SK-N-SH (cell line): ENCODE results near the gene PLA2G4E.

ENCODE experiments used
- EP300 ChIP-seq, 2 experiments: IDR thresholded peaks; 2 replicates each; pipeline versions ENCODE4 v1.4.0 to v1.6.1; 2012; ENCODE audit warnings: borderline replicate concordance in 1 of 2, low read depth in 1 of 2, low read length in 1 of 2
- EZH2phosphoT487 ChIP-seq: fragments of 200-600 bp; sonication (generic); IDR thresholded peaks from 2 replicates; pipeline ENCODE4 v1.6.1; 2017; ENCODE audit warnings: low read depth, mixed run types, mild to moderate bottlenecking, antibody characterized with exemption, moderate library complexity, borderline replicate concordance
- FOSL2 ChIP-seq: IDR thresholded peaks from 2 replicates; pipeline ENCODE4 v1.4.0; 2012; ENCODE audit warnings: low read depth, mild to moderate bottlenecking, moderate library complexity, borderline replicate concordance
- GABPA ChIP-seq: IDR thresholded peaks from 2 replicates; pipeline ENCODE4 v1.4.0; 2012; ENCODE audit warnings: low read depth, mild to moderate bottlenecking
- POLR2AphosphoS5 ChIP-seq: IDR thresholded peaks from 2 replicates; pipeline ENCODE4 v1.6.1; 2012; ENCODE audit warnings: low read depth, low read length
- RFX5 ChIP-seq: IDR thresholded peaks from 2 replicates; pipeline ENCODE4 v1.6.1; 2012; ENCODE audit warnings: mild to moderate bottlenecking, improper control_type of control experiment, low read length
- SIN3A ChIP-seq: IDR thresholded peaks from 2 replicates; pipeline ENCODE4 v1.6.1; 2012; ENCODE audit warnings: low read depth, mild to moderate bottlenecking, low read length, moderate library complexity, borderline replicate concordance
- TF ChIP-seq, protein P1 (sequence below): fragments of 200-600 bp; sonication (generic); IDR thresholded peaks from 2 replicates; pipeline ENCODE4 v1.6.1; 2017; ENCODE audit warnings: antibody characterized with exemption, mild to moderate bottlenecking, moderate library complexity
- TF ChIP-seq, protein P2 (sequence below): IDR thresholded peaks from 2 replicates; pipeline ENCODE4 v1.4.0; 2012; ENCODE audit warnings: low read depth, borderline replicate concordance
- TF ChIP-seq, protein P3 (sequence below): IDR thresholded peaks from 2 replicates; pipeline ENCODE4 v1.4.0; 2012; ENCODE audit warnings: low read depth, borderline replicate concordance

DNA sequence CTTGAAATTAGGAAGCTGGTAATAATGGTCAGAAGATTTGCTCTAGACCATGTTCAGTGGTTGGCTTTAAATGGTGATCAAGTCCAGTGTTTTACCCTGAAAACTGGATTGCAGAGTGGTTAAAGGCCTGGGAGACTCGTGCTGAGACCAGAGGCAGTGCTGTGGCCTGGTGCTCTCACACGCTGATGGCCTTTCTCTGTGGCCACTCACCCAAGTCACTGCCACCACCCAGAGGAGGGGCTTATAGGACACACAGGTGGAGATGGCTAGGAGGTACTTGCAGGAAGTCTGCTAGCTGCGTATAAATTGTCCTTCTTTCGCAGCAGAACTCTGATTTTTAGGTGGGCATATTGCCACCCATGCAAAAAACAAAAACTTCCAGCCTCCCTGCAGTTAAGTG lies 42.3 kb downstream of the PLA2G4E start:
- TF ChIP-seq, protein P1, sequence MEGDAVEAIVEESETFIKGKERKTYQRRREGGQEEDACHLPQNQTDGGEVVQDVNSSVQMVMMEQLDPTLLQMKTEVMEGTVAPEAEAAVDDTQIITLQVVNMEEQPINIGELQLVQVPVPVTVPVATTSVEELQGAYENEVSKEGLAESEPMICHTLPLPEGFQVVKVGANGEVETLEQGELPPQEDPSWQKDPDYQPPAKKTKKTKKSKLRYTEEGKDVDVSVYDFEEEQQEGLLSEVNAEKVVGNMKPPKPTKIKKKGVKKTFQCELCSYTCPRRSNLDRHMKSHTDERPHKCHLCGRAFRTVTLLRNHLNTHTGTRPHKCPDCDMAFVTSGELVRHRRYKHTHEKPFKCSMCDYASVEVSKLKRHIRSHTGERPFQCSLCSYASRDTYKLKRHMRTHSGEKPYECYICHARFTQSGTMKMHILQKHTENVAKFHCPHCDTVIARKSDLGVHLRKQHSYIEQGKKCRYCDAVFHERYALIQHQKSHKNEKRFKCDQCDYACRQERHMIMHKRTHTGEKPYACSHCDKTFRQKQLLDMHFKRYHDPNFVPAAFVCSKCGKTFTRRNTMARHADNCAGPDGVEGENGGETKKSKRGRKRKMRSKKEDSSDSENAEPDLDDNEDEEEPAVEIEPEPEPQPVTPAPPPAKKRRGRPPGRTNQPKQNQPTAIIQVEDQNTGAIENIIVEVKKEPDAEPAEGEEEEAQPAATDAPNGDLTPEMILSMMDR = no peak
- TF ChIP-seq, protein P2, sequence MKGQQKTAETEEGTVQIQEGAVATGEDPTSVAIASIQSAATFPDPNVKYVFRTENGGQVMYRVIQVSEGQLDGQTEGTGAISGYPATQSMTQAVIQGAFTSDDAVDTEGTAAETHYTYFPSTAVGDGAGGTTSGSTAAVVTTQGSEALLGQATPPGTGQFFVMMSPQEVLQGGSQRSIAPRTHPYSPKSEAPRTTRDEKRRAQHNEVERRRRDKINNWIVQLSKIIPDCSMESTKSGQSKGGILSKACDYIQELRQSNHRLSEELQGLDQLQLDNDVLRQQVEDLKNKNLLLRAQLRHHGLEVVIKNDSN = no peak
- TF ChIP-seq POLR2AphosphoS5 = no peak
- no peak for TF ChIP-seq EP300 (IDR thresholded peaks at IDR 0.05; ENCODE audit: borderline replicate concordance in 1 of 2, low read depth in 1 of 2, low read length in 1 of 2)
- TF ChIP-seq FOSL2 = no peak
- TF ChIP-seq RFX5 = no peak
- TF ChIP-seq EZH2phosphoT487 = no peak
- TF ChIP-seq SIN3A = no peak
- TF ChIP-seq, protein P3, sequence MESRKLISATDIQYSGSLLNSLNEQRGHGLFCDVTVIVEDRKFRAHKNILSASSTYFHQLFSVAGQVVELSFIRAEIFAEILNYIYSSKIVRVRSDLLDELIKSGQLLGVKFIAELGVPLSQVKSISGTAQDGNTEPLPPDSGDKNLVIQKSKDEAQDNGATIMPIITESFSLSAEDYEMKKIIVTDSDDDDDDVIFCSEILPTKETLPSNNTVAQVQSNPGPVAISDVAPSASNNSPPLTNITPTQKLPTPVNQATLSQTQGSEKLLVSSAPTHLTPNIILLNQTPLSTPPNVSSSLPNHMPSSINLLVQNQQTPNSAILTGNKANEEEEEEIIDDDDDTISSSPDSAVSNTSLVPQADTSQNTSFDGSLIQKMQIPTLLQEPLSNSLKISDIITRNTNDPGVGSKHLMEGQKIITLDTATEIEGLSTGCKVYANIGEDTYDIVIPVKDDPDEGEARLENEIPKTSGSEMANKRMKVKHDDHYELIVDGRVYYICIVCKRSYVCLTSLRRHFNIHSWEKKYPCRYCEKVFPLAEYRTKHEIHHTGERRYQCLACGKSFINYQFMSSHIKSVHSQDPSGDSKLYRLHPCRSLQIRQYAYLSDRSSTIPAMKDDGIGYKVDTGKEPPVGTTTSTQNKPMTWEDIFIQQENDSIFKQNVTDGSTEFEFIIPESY = no peak
- no peak for TF ChIP-seq GABPA
